HG03108 (cell line): ENCODE data around the gene FAM72B.
"Not testable (repeated sequence)": the region's sequence is repeated elsewhere in the genome, so short reads cannot be mapped to it uniquely, and the experiment has no call there.

Source experiments
- ATAC-seq: cut with Tn5 transposase; IDR thresholded peaks from one replicate; pipeline ENCODE4 v1.9.1; 2021; ENCODE audit warnings: moderate library complexity; ENCODE audit not compliant: unreplicated experiment

FAM72B gene

GRCh38 chr1:121155671-121156358 is 28.3 kb downstream of the FAM72B start:
- not testable (repeated sequence) for ATAC-seq

GRCh38 chr1:121154811-121155210 is 29.3 kb downstream of the FAM72B start:
- not testable (repeated sequence) for ATAC-seq

DNA sequence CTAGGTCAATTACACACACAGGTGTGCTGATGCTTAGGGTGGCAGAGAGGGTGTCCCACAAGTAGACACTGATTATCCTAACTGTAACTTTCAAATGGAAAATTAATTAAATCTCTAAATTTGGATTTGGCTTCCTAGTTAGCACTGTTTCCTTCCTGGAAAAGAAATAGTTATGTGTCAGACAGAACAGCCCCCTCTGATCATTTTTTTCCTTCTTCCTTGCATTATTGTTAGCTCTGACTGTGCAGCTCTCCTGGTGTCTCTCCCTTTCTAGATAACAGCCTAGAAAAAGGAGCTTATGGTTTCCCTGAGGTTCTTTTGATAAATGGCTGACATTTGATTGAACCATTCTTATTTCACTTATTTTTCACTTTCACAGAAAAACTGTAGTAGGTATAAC is 31.4 kb downstream of the FAM72B start:
- ATAC-seq: not testable (repeated sequence)

GRCh38 chr1:121151294-121151693 is 32.8 kb downstream of the FAM72B start:
- ATAC-seq: not testable (repeated sequence)

- not testable (repeated sequence) for ATAC-seq
Observed at GRCh38 chr1:121148489-121149190, 35.5 kb downstream of the FAM72B start.

GRCh38 chr1:121140393-121140792 is 43.7 kb downstream of the FAM72B start:
- not testable (repeated sequence) for ATAC-seq

GRCh38 chr1:121131494-121131893 is 52.6 kb downstream of the FAM72B start:
- not testable (repeated sequence) for ATAC-seq

- ATAC-seq: not testable (repeated sequence)
Observed at GRCh38 chr1:121118480-121118824, 65.7 kb downstream of the FAM72B start.
